ENCODE results near the gene SPATA16.

GRCh38 chr3:172982736-172983364 lies 158.2 kb downstream of the SPATA16 start:
- TF ChIP-seq ARNTL (CRISPR knock-in tag; IDR thresholded peaks at IDR 0.05; ENCODE audit: borderline replicate concordance, low read depth) (no peak), ZC3H10 (CRISPR knock-in tag; IDR thresholded peaks at IDR 0.05) (no peak), SNAI2 (CRISPR knock-in tag; IDR thresholded peaks at IDR 0.05) (no peak), ZNF565 (CRISPR knock-in tag; conservative IDR thresholded peaks at IDR 0.05; ENCODE audit: low read depth) (no peak), ZNF8 (CRISPR knock-in tag; IDR thresholded peaks at IDR 0.05) (no peak), TOX (CRISPR knock-in tag; IDR thresholded peaks at IDR 0.05; ENCODE audit: borderline replicate concordance) (no peak), PPARA (CRISPR knock-in tag; IDR thresholded peaks at IDR 0.05; ENCODE audit: borderline replicate concordance) (no peak), ZFP30 (CRISPR knock-in tag; IDR thresholded peaks at IDR 0.05) (no peak), PATZ1 (CRISPR knock-in tag; IDR thresholded peaks at IDR 0.05; ENCODE audit: borderline replicate concordance) (no peak), BACH2 (CRISPR knock-in tag; IDR thresholded peaks at IDR 0.05; ENCODE audit: borderline replicate concordance) (no peak), TCF4 (CRISPR knock-in tag; IDR thresholded peaks at IDR 0.05; ENCODE audit: borderline replicate concordance) (no peak)
- TF ChIP-seq, protein P1, sequence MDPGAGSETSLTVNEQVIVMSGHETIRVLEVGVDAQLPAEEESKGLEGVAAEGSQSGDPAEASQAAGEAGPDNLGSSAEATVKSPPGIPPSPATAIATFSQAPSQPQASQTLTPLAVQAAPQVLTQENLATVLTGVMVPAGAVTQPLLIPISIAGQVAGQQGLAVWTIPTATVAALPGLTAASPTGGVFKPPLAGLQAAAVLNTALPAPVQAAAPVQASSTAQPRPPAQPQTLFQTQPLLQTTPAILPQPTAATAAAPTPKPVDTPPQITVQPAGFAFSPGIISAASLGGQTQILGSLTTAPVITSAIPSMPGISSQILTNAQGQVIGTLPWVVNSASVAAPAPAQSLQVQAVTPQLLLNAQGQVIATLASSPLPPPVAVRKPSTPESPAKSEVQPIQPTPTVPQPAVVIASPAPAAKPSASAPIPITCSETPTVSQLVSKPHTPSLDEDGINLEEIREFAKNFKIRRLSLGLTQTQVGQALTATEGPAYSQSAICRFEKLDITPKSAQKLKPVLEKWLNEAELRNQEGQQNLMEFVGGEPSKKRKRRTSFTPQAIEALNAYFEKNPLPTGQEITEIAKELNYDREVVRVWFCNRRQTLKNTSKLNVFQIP (CRISPR knock-in tag; IDR thresholded peaks at IDR 0.05; ENCODE audit: borderline replicate concordance, low read depth), result no peak

Data from SK-N-SH treated with all-trans-retinoic acid at 6 μM for 48 hours (cell line).